Stimulated activated CD8-positive, alpha-beta memory T cell treated with anti-CD3 and anti-CD28 coated beads, Interleukin-4, amount 100 ng/mL, for 48 hours (primary cell): ENCODE measurements around the gene ACRBP.

Experiments used
- DNase-seq: peaks from one replicate; pipeline ENCODE4 v3.0.0-alpha.2; 2020

Gene ACRBP

DNA sequence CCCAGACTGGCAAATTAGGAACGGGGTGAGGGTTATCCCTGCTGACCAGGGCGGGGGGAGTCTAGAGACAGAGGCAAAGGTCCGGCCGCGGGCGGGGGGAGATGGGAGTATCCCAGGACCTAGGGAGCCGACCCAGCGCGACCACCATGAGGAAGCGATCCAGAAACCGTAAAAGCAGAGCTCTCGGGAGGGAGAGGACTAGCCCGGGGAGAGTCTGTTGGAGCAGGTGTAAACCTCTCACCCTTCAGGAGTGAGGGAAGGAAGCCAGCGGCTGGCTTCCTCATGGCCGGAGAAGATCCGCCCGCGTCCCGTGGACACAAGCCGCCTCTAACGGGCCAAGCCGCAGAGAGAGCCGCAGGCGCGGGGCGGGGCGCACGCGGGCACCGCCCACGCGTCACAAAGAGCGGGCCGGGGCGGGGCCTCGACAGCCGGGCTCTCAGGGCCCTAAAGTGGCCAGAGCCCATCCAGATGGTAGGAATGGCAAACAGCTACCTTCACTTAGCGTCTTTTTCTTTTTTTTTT is at the start of gene ACRBP:
Gene ACRBP, minus strand, starts transcription at position 350 of the 522 bp plus-strand sequence. Its CDS starts 66 bp downstream, at position 284.
- peak; percentile 54 for DNase-seq

DNA sequence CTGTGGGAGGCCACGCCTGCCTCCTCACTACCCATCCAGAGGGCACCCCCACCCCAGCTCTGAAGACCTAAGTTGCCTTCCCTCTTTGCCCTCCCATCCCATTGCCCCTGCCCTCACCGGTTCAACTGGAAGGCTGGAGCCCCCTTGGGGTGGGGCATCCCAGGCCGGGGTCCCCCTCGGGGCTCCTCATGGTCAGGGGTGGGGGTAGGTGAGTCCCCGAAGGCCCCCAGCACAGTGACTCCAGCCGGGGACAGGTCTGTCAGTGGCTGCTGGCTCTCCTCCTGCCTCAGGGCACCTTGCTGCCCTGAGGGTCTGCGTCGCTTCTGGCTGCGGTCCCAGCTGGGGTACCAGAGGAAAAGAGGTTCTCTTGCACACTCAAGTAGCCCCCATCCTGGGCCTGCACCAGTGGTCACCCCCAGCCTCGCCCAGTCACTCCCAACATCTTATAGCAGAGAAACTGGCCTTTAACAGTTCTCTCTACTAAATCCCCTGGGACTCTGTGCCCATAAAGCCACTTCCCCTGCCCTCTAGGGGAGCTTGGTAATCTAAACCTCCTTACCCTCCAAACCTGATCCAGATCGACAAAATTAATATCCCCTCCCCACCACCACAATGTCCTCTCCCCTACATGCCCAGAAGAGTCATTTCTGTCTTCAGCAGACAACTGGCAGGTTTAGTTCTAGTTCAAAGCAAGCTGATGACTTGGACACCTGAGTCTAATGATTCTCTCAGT is 48.2 kb upstream of the ACRBP start:
- DNase-seq = no peak

DNA sequence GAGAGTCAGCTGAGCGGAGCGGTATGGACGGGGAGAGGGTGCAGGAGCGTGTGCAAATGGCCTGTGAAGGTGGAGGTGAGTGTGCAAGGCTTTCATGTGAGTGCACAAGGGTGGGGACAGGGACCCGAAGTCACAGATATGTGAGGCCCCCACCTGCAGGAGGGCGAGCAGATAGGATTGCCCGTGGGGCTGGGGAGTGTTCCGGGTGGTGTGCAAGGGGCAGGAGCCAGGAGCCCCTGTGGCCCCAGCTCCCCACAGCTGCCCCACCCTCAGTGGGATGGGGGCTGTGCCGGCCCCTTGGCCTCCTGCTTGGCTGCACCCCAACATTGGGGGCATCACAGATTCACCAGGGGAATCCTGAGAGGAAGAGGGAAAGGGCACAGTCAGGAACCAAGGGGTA is 47.5 kb upstream of the ACRBP start:
- no peak for DNase-seq

DNA sequence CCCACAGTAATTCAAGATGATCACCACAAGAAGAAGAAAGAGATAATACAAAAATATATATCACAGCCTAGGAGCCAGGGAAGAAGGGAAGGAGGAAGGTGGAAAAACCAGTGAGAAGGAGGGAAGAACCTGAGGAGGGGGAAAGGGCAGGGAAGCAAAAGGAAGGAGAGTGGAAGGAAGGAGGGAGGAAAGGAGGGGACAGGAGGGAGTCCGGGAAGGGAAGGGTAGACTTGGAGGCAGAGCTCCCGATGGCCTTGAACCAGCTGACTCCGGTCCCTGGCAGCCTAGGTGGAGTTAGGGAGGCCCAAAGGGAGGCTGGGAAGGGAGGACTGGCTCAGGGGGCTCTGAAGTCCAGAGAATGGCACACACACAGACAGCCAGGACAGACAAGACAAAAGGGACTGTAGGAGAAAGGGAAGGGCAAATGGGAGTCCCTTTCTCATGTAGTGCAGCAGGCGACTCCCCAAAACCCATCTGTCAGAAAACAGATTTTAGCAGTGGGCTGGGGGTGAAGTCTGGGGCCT is 46.7 kb upstream of the ACRBP start:
- no peak for DNase-seq

DNA sequence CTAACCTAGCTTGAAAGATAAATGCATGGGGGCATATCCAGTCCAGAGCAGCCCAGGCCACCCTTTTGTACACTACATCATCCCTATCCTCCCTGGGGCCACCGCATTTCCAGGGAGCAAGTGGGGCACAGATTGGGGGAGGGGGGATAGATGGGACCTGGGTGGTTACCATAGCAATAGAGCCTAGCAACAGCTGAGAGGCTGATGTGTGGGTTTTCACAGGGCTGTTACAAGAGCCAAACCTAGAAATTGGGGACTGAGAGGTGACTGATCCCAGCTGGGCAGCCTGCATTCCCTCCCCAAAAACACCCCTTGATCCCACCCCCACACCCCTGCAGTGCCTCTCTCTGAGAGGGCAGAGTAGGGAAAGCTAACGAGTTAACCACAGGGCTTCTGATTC is 45.7 kb upstream of the ACRBP start:
- no peak for DNase-seq

DNA sequence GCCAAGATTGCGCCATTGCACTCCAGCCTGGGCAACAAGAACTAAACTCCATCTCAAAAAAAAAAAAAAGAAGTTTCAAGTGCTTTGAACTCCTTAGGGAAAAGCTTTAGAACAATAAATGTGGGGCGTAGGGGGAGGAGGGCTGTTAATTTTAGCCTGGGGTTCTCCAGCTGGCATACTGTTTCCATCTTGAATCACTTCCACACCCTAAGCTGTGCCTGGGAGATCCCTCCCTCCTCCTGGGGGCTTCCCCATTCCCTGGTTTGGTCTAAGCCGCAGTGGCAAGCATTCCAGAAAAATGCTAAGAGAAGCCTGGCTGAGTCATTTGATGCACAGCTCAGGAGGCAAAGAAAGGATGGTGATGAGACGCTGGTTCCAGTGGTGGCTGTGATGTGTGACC is 44.2 kb upstream of the ACRBP start:
- no peak for DNase-seq

DNA sequence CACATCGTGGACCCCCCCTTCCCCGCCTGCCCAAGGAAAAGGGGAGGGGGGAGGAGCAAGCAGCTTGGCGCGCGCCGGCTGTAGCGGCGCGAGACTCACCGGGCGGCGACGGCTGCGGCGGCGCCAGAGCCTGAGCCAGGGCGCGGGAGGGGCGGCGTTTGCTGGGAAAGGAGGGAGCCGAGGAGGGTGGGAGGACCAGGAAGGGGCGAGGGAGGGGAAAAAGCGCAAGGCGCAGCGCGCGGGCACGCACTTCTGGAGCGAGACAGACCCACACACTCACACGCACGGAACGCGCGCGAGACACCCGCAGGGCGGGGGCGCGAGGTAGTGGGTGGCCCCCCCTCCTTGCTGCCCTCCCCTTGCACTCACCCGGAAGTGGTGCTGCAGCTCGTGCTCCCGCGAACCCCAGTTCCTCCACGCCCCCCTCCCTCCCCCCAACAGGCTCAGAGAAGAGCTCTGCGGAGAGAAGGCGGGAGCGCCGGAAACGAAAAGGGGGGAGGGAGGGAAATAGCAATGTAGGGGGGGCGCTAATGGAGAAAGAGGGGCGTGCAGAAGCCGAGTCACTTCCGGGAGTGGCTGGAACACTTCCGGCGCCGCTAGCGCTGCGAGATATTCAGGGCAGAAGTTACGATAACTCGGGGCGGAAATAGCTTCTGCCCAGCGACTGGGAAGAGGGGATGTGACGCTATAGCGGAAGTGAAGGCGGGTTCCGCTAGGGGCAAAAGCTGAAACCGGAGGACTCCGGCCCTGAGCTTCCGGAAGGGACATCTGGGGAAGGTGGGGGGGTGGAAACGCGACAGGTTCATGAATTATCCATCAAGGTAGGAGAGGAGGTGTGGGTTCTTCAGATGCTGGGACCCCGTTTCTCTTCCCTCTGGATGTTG is 42.0 kb upstream of the ACRBP start, which contains the start of gene ZNF384:
Gene ZNF384, minus strand, starts transcription at position 377 of the 884 bp plus-strand sequence. CDS start 9,855 bp downstream, outside the sequence.
- DNase-seq = peak; percentile 94

DNA sequence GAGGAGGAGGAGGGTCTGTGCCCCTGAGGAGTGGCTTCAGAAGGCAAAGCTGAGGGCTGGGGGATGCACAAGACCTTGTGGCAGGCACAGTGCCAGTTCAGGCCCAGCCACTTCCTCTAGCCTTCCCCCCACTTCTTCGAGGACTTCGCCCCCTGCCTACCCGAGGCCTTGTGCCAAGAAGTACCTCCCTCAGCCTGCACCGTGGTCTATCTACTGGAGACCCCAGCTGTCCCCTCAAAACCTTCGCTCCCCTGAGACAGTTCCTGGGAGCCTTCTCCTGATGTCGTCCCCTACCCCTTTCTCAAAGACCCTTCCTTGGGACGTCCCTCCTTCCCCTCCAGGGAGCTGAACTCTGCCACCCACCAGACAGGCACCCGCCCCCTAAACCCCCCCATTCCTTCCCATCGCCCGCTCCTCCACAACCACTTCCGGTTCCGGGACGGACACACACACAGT is 41.3 kb upstream of the ACRBP start:
- peak; percentile 87 for DNase-seq

DNA sequence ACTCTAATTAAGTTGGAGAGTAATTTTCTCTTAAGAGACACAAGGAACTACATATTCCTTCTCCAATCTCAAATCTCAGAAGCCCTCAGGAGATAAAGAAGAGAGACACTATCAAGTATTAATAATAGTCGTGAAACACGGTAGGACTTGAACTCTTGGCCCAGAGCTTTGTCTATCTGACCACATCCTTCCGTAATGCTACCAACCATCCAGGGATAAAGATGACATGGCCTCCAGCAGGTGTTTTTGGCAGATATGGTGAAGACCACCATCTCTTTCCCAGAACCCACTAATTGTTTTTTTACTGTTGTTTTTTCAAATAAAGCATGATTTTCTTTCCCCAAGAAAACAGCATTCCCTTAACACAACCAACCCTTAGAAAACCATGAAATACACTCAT is 38.6 kb upstream of the ACRBP start:
- DNase-seq = no peak

DNA sequence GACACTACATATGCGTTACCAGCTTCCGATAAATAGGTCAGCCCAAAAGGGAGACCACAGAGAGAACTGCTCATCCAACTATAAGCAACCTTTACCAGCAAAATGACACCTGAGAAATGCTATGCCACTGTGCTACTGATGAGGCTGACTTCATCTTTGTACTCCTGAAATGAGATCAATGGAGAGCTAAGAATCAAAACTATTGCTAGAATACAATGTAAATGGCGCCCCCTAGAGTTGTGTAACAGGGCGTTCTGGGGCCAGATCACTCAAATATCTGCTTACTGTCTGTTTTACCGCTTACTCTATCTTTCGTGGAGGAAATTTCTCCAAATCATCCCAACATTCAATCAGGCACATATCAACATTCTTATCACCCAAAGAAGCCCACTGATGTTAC is 37.4 kb upstream of the ACRBP start:
- DNase-seq = peak; percentile 57

DNA sequence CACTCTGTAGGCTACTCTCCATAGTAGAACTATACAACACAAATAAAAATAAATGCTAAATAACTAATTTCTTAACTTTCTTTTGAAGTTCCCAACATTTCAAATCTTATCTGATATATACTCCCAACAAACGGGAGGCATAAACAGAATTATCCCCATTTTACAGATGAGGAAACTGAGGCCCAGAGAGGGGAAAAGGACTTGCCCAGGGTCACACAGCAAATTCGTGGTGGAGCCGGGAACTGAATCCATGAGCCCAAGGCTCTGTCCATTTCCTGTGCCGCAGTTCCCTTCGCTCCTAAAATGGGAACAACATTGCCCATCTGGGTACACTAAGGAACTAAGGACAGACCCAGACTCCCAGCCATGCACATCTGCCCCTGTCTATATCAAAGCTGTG is 29.7 kb upstream of the ACRBP start:
- DNase-seq = no peak

DNA sequence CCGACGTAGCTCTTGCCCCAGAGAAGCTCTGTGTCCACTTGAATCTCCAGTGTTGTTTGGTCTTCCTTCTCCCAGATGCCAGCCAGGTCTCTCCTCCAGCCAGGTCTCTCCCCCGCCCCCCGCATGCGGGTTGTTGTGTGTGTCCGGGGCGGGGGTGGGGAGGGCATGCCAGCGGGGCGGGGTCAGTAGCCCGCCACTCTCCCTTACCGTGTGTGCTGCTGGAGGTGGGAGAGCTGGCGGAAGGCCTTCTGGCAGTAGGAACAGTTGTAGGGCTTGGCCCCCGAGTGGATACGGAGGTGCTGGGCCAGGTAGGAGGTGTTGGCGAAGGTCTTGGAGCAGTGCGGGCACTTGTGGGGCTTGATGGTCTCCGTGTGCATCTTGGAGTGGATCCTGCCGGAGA is 24.9 kb upstream of the ACRBP start:
- DNase-seq = no peak

DNA sequence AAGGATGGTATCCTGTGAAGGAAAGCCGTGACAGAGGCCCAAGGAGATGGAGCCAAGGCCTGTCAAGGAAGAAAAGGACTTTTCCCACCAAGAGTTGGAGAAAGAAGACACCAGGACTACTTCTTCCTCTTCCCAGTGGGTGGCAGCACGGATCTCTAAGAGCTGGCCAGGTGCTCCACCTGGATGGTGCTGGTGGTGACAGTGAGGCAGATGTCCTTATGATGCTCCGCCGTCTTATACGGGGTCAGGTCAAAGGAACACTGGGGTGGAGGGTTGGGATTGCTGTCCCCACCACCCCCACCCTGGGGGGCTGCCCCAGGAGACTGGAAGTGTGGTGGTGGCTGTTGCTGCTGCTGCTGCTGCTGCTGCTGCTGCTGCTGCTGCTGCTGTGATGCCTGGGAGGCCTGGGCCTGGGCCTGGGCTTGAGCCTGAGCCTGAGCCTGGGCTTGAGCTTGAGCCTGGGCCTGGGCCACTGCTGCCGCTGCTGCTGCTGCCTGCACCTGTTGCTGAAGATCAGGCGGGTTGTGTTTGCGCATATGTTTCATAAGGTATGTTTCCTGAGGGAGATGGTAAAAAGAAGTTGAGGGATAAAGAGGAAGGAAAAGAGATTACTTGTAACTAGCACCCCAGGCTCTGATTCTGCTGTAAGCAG is 20.5 kb upstream of the ACRBP start:
- DNase-seq = no peak

DNA sequence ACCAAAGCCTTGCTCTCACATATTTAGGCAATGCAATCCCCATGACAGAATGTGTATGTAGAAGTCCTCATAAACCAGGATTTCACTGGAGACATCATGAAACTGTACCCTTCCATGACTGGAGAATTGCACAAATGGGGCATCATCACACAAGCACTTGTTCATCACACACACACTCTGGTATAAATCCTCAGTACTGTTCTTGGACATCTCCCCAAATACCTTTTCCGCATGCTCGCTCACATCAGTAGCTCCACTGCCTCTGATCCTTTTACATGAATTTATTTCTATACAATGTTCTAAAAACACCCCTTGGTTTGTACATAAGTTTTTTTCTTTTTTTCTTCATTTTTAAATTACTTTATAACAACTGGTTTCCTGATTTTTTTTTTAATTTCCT is 19.0 kb upstream of the ACRBP start:
- DNase-seq = no peak

DNA sequence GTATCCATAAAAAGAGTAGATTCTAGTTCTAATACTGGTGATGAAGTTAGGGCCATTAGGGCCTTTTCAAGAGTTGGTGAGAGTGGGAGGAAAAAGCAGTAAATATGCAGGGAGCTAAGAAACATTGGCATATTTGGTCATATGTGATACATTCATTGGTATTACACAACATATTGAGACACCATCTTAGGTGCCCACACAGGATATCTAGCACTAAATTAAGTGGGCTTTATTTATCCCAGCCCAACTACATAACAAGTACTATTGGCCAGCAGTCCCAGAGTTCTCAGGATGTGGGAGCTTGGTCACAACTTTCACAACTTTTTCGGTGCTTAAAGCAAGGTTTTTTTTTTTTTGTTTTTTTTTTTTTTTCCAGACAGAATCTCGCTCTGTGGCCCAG is 17.7 kb upstream of the ACRBP start:
- DNase-seq = no peak

DNA sequence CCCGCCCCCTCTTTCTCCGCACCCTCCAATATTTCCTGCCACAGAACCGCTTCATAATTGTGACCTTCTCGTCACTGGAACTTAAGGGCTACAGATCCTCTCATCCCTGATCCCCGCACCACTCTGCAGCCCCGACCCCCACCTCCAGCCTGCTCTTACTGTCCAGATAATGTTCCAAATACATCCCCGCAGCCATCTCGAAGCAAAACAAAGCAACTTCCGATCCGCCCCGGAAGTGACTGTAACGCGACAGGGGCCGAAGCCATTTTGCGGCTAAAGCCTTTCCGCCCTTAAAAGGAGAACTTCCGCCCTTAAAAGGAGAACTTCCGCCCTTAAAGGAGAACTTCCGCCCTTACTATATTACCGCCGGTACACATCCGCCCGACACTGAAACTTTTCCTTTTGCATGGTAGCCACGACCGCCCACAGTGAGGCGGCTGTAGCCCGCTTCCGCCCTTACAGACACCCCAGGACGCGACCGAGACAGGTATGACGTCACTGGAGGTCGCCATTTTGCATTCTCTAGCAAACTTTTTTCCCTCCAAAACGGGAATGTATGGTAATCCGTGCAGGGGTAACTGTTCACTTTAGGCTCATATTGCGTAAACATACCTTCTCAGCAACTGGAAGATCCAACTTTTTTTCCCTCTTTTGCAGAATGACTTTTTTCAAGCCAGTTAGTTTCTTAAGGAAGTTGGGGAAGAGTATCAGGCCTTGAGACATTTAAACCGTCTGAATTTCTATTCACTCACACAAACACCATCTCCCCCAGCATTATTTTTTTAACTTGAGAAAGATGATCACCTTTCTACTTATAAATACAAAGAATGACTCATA is 15.9 kb upstream of the ACRBP start, which contains the start of gene ING4:
Gene ING4, minus strand, starts transcription at position 214 of the 837 bp plus-strand sequence. Its CDS starts 18 bp downstream, at position 196.
- peak; percentile 95 for DNase-seq

DNA sequence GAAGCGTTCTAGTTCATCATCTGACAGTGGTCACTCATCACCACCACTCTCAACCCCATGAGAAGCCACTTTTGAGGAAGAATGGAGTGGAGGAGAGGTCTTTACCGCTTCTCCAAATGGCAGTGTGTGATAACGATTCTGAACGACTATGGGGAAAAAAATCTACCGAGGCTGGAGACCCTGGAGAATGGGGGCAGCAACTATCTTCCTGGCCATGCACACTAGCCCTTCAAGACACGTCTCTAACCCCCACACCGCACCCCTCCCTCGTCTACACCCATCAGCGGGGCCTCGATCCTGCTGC is 15.3 kb upstream of the ACRBP start:
- DNase-seq = no peak

DNA sequence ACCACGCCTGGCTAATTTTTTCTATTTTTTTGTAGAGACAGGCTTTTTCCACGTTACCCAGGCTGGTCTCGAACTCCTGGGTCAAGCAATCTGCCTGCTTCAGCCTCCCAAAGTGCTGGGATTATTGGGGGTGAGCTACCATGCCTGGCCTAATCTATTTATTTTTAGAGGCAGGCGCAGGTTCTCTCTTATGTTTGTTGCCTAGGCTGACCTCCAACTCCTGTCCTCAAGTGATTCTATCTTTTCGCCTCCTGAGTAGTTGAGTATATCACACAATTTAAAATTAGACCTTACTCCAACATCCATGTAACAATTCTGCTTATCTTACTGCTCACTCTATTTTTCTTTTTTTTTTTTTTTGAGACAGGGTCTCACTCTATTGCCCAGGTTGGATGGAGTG is 6.8 kb upstream of the ACRBP start:
- no peak for DNase-seq

DNA sequence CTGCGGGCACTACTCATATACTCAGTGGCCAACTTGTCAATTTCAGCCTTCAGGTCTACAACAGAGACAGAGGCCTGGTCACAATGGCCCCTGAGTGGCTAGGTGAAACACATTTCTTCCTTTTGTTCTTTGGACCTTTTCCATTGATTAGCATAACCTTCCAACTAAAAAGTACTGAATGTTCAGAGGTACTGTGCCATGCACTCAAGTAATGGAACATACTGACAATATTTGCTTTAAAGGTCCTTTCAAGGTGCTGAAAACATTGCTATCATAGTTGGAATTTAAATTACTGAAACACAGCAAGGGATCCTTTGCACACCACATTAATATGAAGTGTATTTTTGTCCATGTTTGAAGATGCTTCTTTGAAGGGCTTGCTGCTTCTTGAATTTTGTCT is 6.1 kb upstream of the ACRBP start:
- no peak for DNase-seq

DNA sequence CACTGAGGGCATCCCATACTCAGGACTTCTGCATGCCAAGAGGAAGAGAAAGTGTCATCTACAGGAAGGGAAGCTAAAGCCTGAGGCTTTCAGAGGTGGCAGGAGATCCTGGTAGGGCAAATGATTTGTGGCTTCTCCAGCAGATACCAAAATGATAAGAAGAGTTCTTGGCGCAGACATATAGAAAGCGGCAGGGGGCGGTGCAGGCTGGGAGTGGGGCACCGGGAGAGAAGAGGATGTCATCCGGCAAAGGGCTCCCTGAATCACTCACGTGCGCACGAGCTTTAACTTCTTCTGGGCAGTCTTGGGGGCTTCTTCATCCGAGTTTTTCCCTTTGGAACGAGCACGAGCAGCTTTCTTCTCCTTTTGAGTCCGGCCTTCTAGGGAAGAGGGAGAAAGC is 5.2 kb upstream of the ACRBP start:
- no peak for DNase-seq

DNA sequence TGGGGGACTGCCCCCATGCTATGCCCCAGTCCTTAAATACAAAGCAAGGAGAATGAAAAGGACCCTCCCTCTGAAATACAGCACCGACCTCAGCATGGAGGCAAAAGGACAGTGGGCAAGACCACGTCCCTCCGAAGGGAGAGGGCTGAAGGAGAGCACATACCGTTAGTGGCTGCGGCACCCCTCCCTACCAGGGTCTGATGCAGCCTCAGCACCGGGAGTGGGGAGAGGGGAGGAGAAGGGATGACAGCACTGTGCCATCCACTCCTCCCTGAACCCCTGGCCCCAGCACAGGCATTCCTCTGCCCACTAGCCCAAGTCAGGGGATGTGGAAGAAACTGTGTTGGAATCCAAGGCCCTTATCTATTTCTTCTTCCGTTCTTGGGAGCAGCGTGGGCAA is 3.6 kb upstream of the ACRBP start:
- no peak for DNase-seq
